HG02840 (cell line): ENCODE results near the gene CKAP2L.

Experiments
- ATAC-seq: cut with Tn5 transposase; IDR thresholded peaks from one replicate; pipeline ENCODE4 v1.9.1; 2021; ENCODE audit warnings: mild to moderate bottlenecking, moderate library complexity, moderate number of reproducible peaks; ENCODE audit not compliant: unreplicated experiment, low FRiP score

Gene CKAP2L

GRCh38 chr2:112792419-112792818 is 28.0 kb upstream of the CKAP2L start:
- no peak for ATAC-seq

GRCh38 chr2:112791693-112792230 is 27.4 kb upstream of the CKAP2L start:
- ATAC-seq: no peak

GRCh38 chr2:112791019-112791418 is 26.6 kb upstream of the CKAP2L start:
- ATAC-seq: no peak

- ATAC-seq: no peak
These were observed 25.9 kb upstream of the CKAP2L start for GRCh38 chr2:112790305-112790704.

- ATAC-seq: no peak
These were observed 24.8 kb upstream of the CKAP2L start for GRCh38 chr2:112789186-112789585.

- no peak for ATAC-seq
These were observed 24.2 kb upstream of the CKAP2L start for GRCh38 chr2:112788653-112789052.

- no peak for ATAC-seq
These were observed 23.5 kb upstream of the CKAP2L start for GRCh38 chr2:112787729-112788393.

GRCh38 chr2:112787294-112787693 is 22.9 kb upstream of the CKAP2L start:
- no peak for ATAC-seq

GRCh38 chr2:112784199-112785189 is 20.1 kb upstream of the CKAP2L start, which contains the start of gene IL1A:
TSS of gene IL1A (minus strand) at chr2:112784493. CDS start at chr2:112783770, 723 bp downstream.
- no peak for ATAC-seq

GRCh38 chr2:112783187-112783714 is 18.8 kb upstream of the CKAP2L start:
- ATAC-seq: no peak

- peak; percentile 70 for ATAC-seq
These were observed 17.9 kb upstream of the CKAP2L start for GRCh38 chr2:112782234-112782799.

- ATAC-seq: no peak
These were observed 15.2 kb upstream of the CKAP2L start for GRCh38 chr2:112779598-112779997.

- ATAC-seq: no peak
These were observed 12.6 kb upstream of the CKAP2L start for GRCh38 chr2:112777036-112777435.

- no peak for ATAC-seq
These were observed 11.7 kb upstream of the CKAP2L start for GRCh38 chr2:112776113-112776512.

- ATAC-seq: no peak
These were observed 10.3 kb upstream of the CKAP2L start for GRCh38 chr2:112774536-112775285.

- no peak for ATAC-seq
These were observed 9.1 kb upstream of the CKAP2L start for GRCh38 chr2:112773556-112773955.

- ATAC-seq: no peak
These were observed 8.6 kb upstream of the CKAP2L start for GRCh38 chr2:112772911-112773475.

GRCh38 chr2:112772322-112772721 is 7.9 kb upstream of the CKAP2L start:
- no peak for ATAC-seq

- ATAC-seq: no peak
These were observed 4.0 kb upstream of the CKAP2L start for GRCh38 chr2:112768432-112768831.
